Eye (tissue), 1 donor: ENCODE results near the gene MAD2L2.

Experiments
- DNase-seq: peaks from one replicate; pipeline ENCODE4 v3.0.0-alpha.2; 2015

The MAD2L2 gene

GRCh38 chr1:11682287-11682771 is 1.4 kb upstream of the MAD2L2 start:
- DNase-seq, result no peak

DNA sequence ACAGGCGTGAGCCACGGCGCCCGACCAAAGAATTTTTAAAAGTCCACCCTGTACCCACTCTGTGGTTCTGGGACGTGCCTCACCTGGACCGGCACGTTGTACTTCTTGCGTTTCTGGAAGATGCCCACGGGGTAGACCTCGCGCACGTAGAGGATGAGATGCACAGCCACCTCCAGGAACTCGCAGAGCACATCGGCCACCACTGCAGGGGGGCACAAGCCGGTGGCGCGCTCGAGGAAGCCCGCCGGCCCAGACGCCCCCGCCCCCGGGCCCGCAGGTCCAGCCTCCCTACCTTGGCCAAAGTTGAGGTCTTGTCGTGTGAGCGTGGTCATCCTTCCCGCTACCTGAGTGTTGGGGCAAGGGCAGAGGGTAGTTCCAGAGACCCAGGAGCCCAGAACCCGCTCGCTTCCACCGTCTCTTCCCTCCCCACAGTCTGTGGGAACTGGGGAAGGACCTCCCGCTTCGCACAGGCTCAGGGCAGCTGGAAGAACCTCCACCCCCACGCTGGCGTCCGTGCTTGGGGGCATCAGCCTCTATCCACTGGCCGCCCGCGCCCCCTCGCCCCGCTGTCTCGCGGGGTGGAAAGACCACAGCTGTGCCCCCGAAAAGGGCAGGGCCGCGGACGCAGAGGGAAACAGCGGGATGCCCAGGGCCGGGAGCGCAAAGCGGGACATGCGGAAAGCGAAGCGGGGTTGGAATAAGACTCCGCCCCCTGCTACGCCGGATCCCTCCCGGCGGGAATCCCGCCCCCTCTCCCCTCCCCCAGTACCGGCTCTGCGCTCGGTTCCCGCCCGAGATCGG is 478 bp downstream of the MAD2L2 start:
- no peak for DNase-seq

DNA sequence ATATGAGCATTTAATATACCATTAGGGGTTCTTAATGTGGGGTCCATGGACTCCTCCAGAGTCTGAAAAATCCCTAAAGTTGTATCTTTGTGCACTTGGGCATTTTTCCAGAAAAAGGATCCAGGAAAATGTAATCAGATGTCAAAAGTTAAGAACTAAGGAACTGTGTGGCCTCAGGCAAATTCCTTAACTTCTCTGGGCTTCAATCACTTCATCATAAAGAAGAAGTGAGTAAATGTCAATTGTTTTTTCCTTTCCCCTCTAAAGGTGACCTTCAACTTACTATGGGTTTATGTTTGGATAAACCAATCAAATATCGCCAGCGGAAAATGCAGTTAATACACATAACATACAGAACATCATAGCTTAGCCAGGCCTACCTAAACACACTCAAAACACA is 2.5 kb downstream of the MAD2L2 start:
- no peak for DNase-seq

GRCh38 chr1:11676386-11677103 is 4.4 kb downstream of the MAD2L2 start:
- DNase-seq, result no peak

- no peak for DNase-seq
Measured at GRCh38 chr1:11675325-11675724, 5.6 kb downstream of the MAD2L2 start.

GRCh38 chr1:11674488-11674887 is 6.5 kb downstream of the MAD2L2 start:
- DNase-seq, result no peak

DNA sequence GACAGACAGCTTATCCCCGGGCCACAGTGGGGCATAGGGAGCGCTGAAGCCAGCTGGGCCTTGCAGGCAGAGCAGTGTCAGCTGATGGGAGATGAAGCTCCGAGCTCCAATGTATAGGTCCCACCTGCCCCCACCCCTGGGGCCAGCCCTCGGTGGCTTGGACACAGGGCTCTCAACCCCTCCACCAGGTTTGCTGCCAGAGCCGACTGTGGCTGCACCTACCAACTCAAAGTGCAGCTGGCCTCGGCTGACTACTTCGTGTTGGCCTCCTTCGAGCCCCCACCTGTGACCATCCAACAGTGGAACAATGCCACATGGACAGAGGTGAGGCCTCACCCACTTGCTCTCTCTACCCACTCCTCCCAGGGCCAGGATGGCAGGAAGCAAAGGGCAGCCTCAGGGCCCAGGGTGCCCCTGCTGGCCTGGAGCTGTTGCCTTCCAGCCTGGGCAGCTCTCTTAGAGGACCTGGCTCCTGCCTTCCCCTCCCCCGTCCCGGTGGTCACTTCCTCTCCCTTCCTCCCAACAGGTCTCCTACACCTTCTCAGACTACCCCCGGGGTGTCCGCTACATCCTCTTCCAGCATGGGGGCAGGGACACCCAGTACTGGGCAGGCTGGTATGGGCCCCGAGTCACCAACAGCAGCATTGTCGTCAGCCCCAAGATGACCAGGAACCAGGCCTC is 7.7 kb downstream of the MAD2L2 start:
- DNase-seq, result no peak

DNA sequence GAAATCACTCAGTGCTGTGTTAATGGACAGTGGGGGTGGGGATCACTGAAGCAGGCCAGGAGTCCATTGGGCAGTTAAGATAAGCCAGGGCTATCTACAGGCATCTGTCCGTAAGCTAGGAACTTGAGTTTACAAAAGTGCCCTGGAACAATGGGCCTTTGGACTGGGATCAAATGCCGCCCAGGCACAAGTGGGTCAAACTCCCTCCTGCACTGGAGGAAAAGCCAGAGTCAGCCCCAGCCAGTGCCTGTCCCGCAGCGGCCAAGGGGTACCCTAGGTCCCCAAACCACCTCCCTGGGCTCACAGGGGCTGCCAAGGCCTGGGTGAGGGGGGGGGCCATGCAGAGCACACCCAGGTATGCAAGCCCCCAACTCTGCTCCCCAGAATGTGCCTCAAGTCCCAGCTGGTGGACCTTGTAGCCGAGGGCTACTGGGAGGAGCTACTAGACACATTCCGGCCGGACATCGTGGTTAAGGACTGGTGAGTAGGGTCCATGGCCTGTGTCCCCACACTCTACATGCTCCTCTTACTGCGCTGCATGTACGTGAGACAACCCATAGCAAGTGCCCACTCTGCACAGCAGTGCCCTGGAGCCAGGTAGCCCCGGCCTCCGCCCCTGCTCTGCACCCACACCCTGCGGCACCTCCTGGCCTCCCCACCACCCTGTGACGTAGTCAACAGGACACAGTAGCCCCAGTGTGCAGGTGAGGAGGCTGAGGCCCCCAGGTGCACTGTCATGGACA is 9.2 kb downstream of the MAD2L2 start:
- no peak for DNase-seq

GRCh38 chr1:11671205-11671543 is 9.8 kb downstream of the MAD2L2 start:
- DNase-seq, result no peak

GRCh38 chr1:11670747-11671146 is 10.2 kb downstream of the MAD2L2 start:
- DNase-seq, result no peak

DNA sequence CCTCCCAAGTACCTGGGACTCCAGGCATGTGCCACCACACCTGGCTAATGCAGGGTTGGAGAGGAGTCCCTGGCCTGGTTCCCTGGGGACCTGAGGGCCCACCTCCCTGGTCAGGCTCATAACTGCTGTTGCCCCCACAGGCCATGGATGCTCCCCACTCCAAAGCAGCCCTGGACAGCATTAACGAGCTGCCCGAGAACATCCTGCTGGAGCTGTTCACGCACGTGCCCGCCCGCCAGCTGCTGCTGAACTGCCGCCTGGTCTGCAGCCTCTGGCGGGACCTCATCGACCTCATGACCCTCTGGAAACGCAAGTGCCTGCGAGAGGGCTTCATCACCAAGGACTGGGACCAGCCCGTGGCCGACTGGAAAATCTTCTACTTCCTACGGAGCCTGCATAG is 12.4 kb downstream of the MAD2L2 start:
- no peak for DNase-seq

DNA sequence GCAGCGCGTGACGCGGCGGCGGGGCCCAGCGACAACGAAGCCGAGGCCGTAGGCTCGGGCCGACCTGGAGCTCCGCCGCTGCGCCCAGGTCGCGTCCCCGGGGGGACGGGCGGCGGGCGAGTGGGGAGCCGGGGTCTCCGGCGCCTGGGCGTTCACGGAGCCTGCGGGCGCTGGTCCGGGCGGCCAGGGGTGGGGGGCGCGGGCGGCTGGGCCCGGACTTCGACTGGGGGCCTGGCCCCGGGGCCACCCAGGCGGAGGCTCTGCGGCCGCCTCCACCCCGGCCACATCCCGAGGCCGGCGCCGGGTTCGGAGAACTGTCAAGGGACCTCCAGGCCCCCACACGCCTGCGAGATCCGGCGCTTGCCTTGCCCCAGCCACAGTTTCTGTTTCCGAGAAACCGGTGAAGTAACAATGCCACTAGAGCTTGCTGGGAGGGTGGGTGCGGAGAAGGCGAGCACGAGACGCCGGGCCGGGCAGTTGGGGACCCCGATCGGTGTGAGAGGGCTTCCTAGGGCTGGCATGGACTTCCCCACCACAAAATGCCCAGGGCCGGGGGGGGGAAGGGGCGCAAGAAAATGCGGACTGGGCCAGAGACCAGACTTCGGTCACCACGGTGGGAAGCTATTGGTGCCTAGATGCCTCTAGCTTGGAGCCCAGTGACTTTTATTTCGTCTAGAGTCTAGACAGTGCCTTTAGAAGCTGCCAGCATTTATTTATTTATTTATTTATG is 16.4 kb downstream of the MAD2L2 start:
- DNase-seq, result peak; percentile 61

DNA sequence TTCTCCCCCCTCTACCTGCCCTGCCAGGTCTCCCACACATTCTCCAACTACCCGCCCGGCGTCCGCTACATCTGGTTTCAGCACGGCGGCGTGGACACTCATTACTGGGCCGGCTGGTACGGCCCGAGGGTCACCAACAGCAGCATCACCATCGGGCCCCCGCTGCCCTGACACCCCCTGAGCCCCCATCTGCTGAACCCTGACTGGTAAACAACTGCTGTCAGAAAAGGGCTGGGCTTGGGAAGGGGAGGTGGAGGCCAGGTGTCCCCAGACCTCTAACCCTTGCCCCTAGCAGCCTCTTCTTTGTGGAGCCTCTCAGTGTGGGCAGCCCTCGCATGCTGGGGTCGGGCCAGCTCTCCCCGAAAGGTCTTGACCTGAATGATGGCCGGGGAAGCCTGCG is 19.8 kb downstream of the MAD2L2 start:
- DNase-seq, result no peak

GRCh38 chr1:11659748-11660147 is 21.2 kb downstream of the MAD2L2 start:
- no peak for DNase-seq

DNA sequence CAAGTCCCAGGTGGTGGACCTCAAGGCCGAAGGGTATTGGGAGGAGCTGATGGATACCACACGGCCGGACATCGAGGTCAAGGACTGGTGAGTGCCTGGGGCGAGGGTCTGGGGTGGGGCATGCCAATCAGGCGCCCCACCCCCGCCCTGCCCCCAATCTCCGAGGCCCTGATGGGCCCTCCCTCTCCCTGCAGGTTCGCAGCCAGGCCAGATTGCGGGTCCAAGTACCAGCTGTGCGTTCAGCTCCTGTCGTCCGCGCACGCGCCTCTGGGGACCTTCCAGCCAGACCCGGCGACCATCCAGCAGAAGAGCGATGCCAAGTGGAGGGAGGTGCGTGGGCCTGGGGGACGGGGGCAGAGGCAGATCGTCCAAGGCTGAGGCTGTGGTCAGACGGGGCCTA is 22.4 kb downstream of the MAD2L2 start:
- DNase-seq, result no peak

GRCh38 chr1:11657654-11658053 is 23.3 kb downstream of the MAD2L2 start:
- no peak for DNase-seq

DNA sequence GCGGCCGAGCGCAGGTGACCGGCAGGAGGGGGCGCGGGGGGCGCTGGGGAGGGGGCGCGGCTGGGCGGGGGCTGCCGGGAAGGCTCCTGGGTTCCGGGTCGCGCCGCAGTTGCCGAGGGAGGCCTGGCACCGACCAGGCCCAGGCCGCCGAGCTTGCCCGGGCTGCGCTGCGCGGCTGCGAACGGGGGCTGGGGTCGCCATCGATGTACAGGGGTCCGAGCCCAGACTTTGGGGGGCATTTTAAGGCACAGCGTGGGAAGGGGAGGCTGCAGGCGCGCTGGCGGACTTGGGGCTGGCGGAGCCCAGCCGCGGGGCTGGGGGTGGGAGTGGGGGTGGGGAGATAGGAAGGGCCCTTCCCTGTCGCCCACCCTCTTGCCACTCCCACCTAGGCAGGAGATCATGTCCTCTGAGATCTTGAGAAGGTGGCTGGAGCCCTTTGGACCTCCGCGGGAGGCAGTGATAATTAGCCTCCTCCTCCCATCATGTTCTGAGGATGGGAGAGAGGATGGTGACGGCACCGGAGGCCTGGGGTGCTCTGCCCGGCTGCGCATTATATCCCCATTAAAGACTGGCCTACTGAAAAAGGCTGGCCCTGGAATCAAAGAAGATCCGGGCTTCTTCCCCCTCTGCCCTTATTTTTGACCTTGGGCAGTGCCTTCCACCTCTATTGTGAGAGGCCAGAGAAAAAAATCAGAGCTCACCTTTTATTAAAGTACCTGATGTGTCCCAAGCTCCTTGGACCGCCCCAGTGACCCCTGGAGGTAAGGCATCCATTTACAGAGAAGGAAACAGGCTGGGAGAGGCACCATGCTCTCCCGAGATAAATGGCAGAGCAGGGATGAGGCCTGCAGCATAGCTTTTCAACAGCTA is 25.8 kb downstream of the MAD2L2 start:
- DNase-seq, result no peak

- DNase-seq, result peak; percentile 63
Measured at GRCh38 chr1:11654137-11654938, 26.6 kb downstream of the MAD2L2 start, which contains the start of the genes FBXO2 and FBXO44. FBXO2 (minus strand) TSS chr1:11654429; CDS start chr1:11654340, 89 bp downstream. FBXO44 (plus strand) TSS chr1:11654877; CDS start chr1:11655836, 959 bp downstream.

GRCh38 chr1:11653861-11654136 is 27.1 kb downstream of the MAD2L2 start:
- no peak for DNase-seq

DNA sequence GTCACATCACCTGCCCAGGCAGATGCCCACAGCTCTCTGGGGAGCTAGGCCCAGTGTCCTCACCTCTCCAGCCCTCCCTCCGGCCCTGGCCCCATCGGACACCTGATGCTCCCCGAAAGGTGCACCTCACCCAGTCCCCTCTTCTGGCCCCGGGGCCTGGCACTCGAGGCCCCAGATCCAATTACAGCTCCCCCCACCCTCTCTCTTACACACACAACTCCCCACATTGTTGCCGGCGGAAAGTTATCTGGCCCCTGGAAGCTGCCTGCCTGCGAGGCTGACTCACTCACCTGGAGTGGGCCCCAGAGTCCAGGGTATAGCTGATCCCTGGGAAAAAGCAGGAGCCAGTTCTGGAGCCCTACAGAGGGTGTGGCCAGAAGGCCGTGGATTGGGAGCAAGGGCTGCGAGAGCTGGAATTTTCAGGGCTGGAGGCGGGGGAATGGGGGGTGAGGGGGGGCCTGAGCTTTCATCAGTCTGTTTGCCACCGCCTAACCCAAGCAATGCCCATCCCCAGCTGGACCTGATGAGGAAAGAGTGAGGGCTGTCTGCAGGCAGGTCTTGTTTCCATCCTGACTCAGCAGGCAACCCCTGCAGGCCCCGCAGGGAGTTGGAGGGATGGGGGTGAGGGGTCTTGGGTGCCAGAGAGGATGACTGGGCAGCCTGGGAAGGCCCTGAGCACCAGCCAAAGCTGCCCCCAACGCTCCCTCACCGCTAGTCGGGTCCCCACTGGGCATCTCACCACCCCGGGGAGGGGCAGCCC is 27.7 kb downstream of the MAD2L2 start:
- DNase-seq, result no peak
